Measurements from ENCODE around the gene MEIS1. TPM values are rescaled to one million over a fixed set of nuclear protein-coding genes. Genes with fewer than 3 reads are reported as not detected.
A peak's percentile ranks its signal among the peaks of the same experiment; 100 is the strongest.

The MEIS1 gene
- total RNA-seq, 1 experiment from 2014 or later = not detected

DNA sequence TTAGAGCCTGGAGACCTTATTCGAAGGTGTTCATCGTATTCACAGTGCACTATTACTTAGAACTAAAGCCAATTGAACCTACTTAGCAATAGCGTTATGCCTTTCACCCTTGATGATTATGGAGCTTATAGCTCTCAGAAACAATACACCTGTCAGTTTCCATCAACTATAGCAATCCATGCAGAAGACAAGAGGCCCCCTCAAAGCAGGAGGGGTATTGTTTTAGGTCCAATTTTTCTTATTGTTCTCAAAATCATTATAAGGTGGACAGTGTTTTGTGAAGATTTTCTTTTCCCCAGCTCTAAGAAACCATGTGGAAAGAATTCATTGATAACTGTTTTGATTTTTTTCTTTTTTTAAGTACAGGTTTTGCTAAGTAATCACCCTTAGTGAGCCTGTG lies 135.5 kb downstream of the MEIS1 start:
- in situ Hi-C loops (cut with HindIII; ENCODE audit: low sequenced_read_pairs) = no loop called here
- DNase-seq (ENCODE audit: low spot score) = no peak

GRCh38 chr2:66571918-66572317 lies 137.0 kb downstream of the MEIS1 start:
- in situ Hi-C loops (cut with HindIII; ENCODE audit: low sequenced_read_pairs) = no loop called here

DNA sequence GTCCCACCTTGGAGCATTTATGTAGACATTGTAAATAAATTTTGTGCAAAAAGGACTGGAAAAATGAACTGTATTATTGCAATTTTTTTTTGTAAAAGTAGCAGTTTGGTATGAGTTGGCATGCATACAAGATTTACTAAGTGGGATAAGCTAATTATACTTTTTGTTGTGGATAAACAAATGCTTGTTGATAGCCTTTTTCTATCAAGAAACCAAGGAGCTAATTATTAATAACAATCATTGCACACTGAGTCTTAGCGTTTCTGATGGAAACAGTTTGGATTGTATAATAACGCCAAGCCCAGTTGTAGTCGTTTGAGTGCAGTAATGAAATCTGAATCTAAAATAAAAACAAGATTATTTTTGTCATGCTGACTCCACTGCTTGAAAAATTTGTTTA lies 137.5 kb downstream of the MEIS1 start:
- in situ Hi-C loops (cut with HindIII; ENCODE audit: low sequenced_read_pairs) = no loop called here
- DNase-seq (ENCODE audit: low spot score) = no peak

More at GRCh38 chr2:66571918-66572317, 137.0 kb downstream of the MEIS1 start:
- no peak for DNase-seq (ENCODE audit: low spot score)

GRCh38 chr2:66573416-66573815 lies 138.5 kb downstream of the MEIS1 start:
- in situ Hi-C loops (cut with HindIII; ENCODE audit: low sequenced_read_pairs) = no loop called here
- DNase-seq (ENCODE audit: low spot score) = no peak

- in situ Hi-C loops (cut with HindIII; ENCODE audit: low sequenced_read_pairs) = no loop called here
- DNase-seq (ENCODE audit: low spot score) = peak; percentile 55
Observed at GRCh38 chr2:66573821-66574233, 138.9 kb downstream of the MEIS1 start.

- peak; percentile 90 for DNase-seq (ENCODE audit: low spot score)
- in situ Hi-C loops (cut with HindIII; ENCODE audit: low sequenced_read_pairs) = no loop called here
Observed at GRCh38 chr2:66574701-66575624, 140.0 kb downstream of the MEIS1 start.

DNA sequence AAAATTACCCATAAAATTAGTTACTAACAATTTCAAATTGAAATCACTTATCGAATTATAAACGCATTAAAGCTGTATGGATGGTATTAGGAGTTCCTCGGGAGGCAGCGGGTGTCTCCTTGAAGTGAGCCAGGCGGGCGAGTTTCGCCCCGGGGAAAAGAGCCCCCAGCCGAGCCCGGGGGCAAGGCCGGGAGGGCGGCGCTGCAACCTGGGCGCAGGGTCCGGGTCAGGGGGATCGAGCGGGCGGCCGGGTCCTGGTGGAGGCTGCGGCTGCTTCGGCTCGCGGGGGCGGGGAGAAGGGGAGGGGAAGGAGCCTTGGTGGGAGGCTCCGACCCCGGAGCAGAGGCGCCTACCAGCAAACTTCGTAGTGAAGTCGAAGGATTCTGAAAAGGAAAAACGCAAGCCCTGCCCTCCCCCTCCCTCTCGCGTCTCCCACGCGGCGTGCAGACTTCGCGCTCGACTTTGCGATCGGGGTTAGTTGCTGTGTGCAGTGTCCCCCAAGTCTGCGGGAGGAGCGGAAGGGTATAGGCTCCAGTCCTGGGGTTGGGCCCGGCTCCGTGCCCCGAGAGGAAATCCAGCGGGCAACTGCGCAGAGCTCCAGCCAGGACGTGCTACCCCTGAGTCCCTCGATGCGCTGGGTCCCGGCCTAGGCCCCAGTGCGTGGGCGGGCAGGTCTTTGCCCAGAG lies 140.8 kb downstream of the MEIS1 start:
- in situ Hi-C loops (cut with HindIII; ENCODE audit: low sequenced_read_pairs) = no loop called here
- DNase-seq (ENCODE audit: low spot score) = peak; percentile 41

DNA sequence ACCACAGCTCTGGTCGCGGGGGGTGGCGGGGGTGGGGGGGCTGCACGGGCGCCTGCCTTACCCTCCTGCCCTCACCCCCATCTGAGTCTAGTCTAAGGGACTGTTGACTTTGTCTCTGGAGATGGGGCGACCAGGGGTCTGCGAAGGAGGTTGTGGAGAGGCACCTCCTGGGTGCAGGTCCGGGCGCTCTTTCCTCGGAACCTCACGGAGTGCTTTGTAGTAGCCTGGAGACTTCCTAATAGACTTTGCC lies 141.3 kb downstream of the MEIS1 start:
- in situ Hi-C loops (cut with HindIII; ENCODE audit: low sequenced_read_pairs) = no loop called here
- no peak for DNase-seq (ENCODE audit: low spot score)

GRCh38 chr2:66576561-66577320 lies 141.8 kb downstream of the MEIS1 start:
- in situ Hi-C loops (cut with HindIII; ENCODE audit: low sequenced_read_pairs) = no loop called here
- DNase-seq (ENCODE audit: low spot score) = peak; percentile 72

DNA sequence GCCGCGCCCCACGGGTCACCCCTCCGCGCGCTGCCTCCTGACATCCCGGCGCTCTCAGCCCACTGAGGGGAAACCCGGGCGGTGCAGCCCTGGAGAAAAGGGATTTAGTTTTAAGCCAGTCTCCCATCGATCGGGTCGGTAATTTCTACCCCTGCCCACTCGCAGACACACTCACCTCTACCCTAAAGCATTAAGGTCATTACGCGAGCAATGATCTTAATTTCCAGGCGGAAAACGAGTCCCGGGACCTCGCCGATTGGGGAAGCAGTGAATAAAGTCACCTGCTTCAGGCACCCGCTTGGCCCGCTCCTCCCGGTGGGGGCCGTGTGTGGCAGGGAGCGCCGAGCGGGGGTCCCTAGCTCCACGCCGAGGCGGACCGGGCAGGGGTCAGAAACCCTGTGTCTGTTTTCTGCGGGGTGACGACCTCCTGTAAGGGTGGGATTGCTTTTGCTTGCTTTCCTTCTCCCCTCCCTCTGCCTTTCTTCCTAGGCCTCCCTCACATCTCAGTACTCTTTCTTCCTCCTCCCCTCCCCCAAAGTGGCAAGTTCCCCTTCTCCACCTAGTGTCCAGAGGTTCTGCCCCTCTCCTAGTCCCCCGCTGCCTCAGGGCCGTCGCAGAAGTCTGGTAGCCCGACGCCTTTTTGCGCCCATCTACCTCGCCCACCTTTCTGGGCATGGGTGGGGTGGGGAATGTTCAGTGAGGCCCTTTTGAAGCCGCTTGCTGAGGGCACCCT lies 142.6 kb downstream of the MEIS1 start:
- peak; percentile 72 for DNase-seq (ENCODE audit: low spot score)
- in situ Hi-C loops (cut with HindIII; ENCODE audit: low sequenced_read_pairs) = no loop called here

- peak; percentile 75 for DNase-seq (ENCODE audit: low spot score)
- in situ Hi-C loops (cut with HindIII; ENCODE audit: low sequenced_read_pairs) = no loop called here
Observed at GRCh38 chr2:66578054-66578686, 143.2 kb downstream of the MEIS1 start.

- in situ Hi-C loops (cut with HindIII; ENCODE audit: low sequenced_read_pairs) = no loop called here
- DNase-seq (ENCODE audit: low spot score) = peak; percentile 53
Observed at GRCh38 chr2:66578687-66579106, 143.8 kb downstream of the MEIS1 start.

DNA sequence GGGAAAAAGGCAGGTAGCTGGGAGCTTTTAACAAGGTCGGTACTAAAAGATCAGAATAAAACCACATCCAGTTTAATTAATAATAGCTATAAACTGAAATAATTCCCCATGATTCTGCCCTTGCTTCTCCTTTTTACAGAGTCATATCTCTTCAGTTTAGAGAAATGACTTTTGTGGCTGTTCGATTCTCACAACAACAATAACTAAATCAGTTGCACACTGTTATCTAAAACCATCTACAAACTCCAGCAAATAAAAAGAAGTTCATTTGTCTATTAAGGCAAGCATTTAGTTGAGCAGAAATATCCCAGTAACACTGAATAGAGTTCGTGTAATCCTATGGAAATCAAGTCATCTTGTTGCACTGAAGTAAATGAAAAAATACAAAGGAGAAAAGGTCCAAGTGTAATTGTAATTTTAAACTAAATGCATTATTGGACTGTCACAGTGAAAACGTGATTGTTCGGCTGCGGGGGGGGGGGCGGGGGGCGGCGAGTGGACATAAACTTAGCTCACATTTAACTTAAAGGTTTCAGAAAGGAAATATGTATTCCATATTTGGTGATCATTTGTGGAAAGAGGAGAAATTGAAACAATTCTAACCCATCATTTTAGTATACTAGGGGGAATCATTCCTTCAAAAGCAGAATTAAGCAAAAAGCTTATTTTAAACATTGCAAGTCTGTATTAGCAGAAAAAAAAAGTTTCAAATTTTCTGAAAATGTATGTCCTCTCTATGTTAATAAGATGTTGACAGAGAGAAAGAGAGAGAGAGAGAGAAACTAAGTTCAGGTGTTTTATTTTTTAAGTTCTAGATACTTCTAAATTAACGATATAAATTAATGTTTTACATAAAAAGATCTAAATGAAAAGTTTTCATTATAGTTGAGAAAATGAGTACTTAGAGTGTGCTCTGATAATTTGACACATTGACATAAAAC lies 144.5 kb downstream of the MEIS1 start:
- in situ Hi-C loops (cut with HindIII; ENCODE audit: low sequenced_read_pairs) = no loop called here
- peak; percentile 46 for DNase-seq (ENCODE audit: low spot score)

GRCh38 chr2:66580166-66581049 lies 145.5 kb downstream of the MEIS1 start:
- in situ Hi-C loops (cut with HindIII; ENCODE audit: low sequenced_read_pairs) = no loop called here
- no peak for DNase-seq (ENCODE audit: low spot score)

GRCh38 chr2:66581339-66582103 lies 146.6 kb downstream of the MEIS1 start:
- peak; percentile 75 for DNase-seq (ENCODE audit: low spot score)
- in situ Hi-C loops (cut with HindIII; ENCODE audit: low sequenced_read_pairs) = no loop called here

All from G401 (cell line).